ENCODE measurements around the gene ETNK2. TPM values are rescaled to one million over a fixed set of nuclear protein-coding genes. Genes with fewer than 3 reads are reported as not detected.

Gene ETNK2
- total RNA-seq, 1 donor from 2014 or later: 4.6 TPM

Other genes with a start within 250 kb of the ETNK2 start
- gene SOX13, start 78.9 kb downstream of the ETNK2 start, total RNA-seq: 8.6 TPM
- gene REN, start 14.3 kb upstream of the ETNK2 start, total RNA-seq: 0.30 TPM
- gene KISS1, start 44.4 kb upstream of the ETNK2 start, total RNA-seq: 0.69 TPM
- gene GOLT1A, start 61.9 kb upstream of the ETNK2 start, total RNA-seq: not detected
- 4.1 TPM for gene PLEKHA6, start 207.9 kb upstream of the ETNK2 start, total RNA-seq

Data from skin of body (tissue), 1 donor.